DMS 273 treated with DMSO at 0.1 percent for 48 hours (cell line): ENCODE measurements around the gene AUP1.

Source experiments
- DNase-seq: peaks from one replicate; lab custom pipeline; 2025; lab: John Stamatoyannopoulos, UW

The AUP1 gene

GRCh38 chr2:74556831-74557370 is 27.4 kb upstream of the AUP1 start:
- DNase-seq: no peak

DNA sequence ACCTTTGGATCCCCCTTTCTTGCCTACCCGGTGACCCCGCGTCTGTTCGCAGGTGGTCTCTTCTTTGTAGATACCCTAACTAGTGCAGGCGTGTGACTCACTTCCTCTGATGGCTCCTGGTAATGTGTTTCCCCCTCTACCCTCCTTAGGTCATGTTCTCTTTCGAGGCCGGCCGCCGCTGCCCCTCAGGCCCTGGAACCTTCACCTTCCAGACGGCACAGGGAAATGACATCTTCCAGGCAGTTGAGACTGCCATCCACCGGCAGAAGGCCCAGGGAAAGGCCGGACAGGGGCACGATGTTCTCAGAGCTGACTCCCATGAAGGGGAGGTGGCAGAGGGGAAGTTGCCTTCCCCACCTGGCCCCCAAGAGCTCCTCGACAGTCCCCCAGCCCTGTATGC is 26.7 kb upstream of the AUP1 start:
- DNase-seq: no peak

GRCh38 chr2:74555610-74556103 is 26.2 kb upstream of the AUP1 start:
- no peak for DNase-seq

DNA sequence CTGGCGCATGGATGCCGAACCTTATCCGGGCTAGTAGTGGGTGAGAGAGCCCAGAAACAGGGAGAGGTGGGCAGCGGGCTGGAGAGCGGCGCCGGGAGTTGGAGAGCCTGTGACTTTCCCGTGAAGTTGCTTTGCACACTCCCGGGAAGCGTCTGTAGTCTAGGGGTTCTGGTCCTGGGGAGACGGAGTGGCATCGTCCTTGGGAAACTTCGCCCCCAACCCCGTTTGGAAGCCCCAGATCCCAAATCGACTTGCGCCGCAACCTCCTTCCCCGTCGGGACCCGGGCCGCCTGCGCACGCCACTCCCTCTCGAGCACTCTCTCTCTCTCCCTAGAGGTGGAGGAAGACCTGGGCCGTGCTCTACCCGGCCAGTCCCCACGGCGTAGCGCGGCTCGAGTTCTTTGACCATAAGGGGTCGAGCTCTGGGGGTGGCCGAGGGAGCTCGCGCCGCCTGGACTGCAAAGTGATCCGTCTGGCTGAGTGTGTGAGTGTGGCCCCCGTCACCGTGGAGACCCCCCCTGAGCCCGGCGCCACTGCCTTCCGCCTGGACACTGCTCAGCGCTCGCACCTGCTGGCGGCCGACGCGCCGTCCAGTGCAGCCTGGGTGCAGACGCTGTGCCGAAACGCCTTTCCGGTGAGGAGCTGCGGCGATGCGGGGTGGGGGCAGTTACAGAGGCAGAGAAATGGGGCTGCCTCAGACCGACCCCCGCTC is 25.5 kb upstream of the AUP1 start:
- no peak for DNase-seq

DNA sequence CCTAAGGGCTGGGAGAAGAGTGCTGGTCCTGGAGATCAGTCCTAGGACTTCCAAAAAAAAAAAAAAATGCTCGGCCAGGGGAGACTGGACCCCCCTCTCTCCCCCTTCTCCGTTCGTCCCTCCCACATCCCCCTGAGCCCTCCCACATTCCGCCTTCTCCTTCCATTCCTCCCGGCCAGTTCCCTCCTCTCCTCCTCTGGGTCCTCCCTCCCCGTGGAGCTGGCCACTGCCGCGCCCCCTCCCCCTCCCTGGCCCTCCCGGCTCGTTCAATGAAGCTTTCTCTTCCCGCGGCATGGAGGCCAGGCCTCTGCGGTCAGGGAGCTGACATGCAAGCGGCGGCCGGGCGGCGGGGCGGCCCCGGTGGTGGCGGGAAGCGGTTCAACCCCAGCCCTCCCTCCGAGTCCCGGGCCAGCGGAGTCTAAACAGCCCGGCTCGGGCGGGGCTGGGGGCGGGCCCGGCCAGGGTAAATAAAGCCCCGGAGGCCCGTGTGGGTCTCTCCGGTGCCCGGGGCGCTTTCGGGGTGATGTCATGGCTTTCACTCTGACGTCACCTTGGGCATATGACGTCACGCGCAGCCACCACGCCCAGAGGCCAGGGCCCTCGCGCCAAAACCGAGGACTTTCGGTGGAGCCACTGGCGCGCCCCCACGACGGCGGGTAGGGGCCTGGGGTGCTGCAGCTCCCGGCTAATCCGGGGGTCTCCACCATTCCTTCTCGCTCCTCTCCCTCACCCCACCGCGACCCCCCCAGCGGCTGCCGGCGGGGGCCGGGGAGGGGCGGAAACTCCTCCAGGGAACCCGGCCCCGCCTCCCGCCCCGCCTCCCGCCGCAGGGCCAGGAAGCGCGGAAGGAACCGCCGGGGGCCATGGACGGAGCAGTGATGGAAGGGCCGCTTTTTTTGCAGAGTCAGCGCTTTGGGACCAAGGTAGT is 24.6 kb upstream of the AUP1 start, which contains the start of the genes DOK1 and LOXL3:
Gene DOK1, plus strand, starts transcription at position 829 of the 928 bp plus-strand sequence. Its CDS starts 35 bp downstream, at position 864.
Gene LOXL3, minus strand, starts transcription at position 51 of the 928 bp plus-strand sequence. CDS start 1,308 bp downstream, outside the sequence.
- DNase-seq: peak; percentile 27

- no peak for DNase-seq
Measured at GRCh38 chr2:74552914-74553811, 23.7 kb upstream of the AUP1 start.

DNA sequence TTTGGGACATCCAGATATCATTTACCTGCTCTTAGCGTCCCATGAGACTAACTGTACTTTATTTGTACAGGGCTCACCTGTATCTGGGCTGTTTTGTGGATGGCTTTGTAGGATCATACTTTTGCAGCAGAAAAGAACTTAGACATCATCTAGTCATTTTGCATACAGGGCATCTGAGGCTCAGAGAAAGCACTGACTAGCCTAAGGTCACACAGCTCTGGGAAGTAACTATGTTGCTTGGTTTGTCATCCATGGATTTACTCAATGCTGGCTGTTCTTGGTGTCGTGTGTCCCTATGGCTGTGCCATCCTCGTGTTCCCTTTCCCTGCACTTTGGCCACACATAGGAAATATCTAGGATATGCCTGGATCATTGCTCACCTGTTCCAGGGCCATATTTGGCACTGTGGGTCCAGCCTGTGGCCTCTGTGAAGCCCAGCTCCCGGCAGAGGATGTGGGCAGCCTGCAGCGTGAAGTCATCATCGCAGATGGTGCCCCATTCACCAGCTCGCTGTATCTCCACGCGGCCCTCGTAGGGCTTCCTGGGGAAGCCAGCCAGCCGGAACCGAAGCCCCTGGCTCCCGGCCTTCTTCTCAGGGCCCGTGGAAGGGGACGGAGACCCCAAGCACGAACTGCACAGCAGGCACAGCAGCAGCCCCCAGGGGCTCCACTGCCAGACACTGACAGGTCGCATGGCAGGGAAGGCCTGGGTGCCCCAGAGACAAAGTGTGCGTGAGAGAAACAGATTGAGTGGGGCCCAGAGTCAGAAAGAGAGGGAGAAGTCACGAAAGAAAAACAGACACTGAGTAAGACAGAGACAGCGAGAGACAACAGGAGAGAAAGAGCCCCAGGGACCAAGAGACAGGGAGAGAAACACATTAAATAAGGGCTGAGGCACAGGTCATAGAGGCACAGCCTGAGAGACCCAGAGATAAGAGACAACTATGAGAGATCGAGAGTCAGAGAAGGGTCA is 22.7 kb upstream of the AUP1 start:
- no peak for DNase-seq

DNA sequence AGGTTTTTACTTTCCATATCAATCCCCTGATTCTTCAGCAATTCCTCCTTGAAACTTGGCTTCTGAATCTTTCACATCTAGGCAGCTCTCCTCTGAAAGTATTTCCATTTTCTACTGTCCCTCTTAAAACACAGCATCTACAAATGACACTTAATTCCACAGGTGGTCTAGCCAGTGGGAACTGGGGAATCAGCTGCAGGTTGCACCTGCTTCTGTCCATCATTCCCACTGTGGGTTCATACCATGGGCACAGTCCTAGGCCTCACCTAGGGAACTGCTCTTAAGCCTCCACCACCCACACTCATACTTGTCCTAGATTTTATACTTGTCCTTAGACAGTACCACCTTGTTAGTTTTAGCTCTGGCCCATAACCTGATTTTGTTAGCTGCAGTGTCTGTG is 22.0 kb upstream of the AUP1 start:
- no peak for DNase-seq

DNA sequence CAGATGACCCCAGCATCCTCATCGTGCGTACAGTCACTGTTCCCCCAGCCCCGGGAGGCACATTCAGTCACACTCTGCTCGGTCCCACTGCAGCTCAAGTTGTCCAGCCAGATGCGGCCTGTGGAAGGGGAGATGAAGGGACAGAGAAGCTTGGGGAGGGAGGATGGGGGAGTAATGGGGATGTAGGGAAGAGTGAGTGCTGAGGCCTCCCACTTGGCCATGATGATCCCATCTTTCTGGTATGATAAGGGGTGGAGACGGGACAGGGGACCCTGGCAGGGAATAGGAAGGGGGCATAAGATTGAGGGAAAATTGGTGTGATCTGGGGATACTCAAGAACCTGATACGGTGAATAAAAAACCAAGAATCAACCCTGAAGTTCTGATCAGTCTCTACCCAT is 20.7 kb upstream of the AUP1 start:
- DNase-seq: no peak

GRCh38 chr2:74548900-74549826 is 19.7 kb upstream of the AUP1 start:
- DNase-seq: no peak

GRCh38 chr2:74548285-74548899 is 18.9 kb upstream of the AUP1 start:
- no peak for DNase-seq

- DNase-seq: no peak
Measured at GRCh38 chr2:74546004-74546403, 16.5 kb upstream of the AUP1 start.

GRCh38 chr2:74544634-74545033 is 15.1 kb upstream of the AUP1 start:
- DNase-seq: no peak

GRCh38 chr2:74542978-74543377 is 13.5 kb upstream of the AUP1 start:
- DNase-seq: no peak

DNA sequence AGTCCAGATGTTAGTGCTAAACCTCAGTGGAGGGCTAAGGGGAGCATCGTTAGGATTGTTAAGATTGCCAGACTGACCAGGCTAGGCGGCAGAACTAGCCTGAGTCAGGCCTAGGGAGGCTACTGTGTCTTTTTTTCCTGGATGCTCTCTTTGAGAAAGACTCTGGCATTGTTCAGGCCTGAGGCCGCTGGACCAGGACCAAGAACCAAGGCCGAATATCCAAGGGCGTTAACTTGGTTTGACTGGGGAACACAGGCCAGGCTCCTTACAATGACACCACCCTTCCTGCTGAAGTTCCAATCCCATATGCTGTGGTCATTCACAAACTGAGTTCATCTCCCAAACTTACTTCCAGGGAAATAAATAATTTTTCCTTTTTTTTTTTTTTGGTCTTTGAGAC is 10.8 kb upstream of the AUP1 start:
- DNase-seq: no peak

- DNase-seq: no peak
Measured at GRCh38 chr2:74538881-74539339, 9.4 kb upstream of the AUP1 start.

DNA sequence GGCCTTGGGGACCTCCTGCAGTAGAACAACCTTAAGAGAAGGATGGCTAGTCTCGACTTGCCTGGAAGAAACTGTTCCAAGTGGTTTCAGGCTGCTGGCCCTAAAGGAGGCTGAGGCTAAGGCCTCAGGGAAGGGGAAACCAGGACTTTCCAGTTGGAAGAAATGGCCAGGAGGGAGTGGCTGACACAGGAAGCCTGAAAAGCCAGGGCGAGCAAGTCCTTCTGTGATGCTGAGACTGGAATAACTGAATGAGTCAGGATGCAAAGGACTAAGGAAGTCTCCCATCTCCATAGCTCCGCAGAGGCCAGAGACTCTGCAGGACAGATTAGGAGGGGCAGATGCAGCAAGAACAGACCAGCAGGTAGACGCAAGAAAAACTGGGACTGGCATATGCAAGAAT is 7.6 kb upstream of the AUP1 start:
- no peak for DNase-seq

GRCh38 chr2:74536166-74536950 is 6.9 kb upstream of the AUP1 start:
- DNase-seq: no peak
